ENCODE measurements around the gene DDX54.

DNA sequence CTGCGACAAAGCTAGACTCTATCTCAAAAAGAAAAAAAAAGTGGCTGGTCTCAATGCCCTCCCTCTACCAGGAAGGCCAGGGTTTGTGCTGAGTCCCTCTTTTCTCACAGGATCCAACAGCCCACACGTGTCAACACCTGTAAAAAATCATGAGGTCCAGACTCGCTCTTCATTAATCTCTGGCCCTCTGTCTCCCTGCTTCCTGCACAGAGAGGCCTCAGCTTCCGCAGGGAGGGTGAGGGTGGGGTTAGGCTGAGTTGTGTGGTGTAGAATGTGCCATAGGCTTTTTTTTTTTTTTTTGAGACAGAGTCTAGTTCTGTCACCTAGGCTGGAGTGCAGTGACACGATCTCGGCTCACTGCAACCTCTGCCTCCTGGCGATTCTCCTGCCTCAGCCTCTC lies 29.6 kb downstream of the DDX54 start:
- TF ChIP-seq, protein P1, sequence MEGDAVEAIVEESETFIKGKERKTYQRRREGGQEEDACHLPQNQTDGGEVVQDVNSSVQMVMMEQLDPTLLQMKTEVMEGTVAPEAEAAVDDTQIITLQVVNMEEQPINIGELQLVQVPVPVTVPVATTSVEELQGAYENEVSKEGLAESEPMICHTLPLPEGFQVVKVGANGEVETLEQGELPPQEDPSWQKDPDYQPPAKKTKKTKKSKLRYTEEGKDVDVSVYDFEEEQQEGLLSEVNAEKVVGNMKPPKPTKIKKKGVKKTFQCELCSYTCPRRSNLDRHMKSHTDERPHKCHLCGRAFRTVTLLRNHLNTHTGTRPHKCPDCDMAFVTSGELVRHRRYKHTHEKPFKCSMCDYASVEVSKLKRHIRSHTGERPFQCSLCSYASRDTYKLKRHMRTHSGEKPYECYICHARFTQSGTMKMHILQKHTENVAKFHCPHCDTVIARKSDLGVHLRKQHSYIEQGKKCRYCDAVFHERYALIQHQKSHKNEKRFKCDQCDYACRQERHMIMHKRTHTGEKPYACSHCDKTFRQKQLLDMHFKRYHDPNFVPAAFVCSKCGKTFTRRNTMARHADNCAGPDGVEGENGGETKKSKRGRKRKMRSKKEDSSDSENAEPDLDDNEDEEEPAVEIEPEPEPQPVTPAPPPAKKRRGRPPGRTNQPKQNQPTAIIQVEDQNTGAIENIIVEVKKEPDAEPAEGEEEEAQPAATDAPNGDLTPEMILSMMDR (IDR thresholded peaks at IDR 0.05): no peak
- TF ChIP-seq EP300 (IDR thresholded peaks at IDR 0.05) (no peak), POLR2AphosphoS5 (IDR thresholded peaks at IDR 0.05) (no peak), POLR2A (IDR thresholded peaks at IDR 0.05) (no peak)

Data from suprapubic skin (tissue), 4 donors.